Pancreas (tissue), 10 donors: Measurements from ENCODE around the gene GATAD2A. TPM values are rescaled to one million over a fixed set of nuclear protein-coding genes. Genes with fewer than 3 reads are reported as not detected.
A peak's percentile ranks its signal among the peaks of the same experiment; 100 is the strongest.

ENCODE experiments used
- ATAC-seq, 4 donors: fragments of 200-7000 bp; cut with Tn5 transposase; one replicate each; pipeline versions ENCODE4 v1.8.0 to v1.9.1; 2020; ENCODE audit warnings: mild to moderate bottlenecking in 4 of 4, moderate library complexity in 4 of 4
- DNase-seq, 6 donors: peaks; one replicate each; pipeline ENCODE4 v3.0.0-alpha.2; 2020
- FAIRE-seq: peaks from 2 replicates; lab custom pipeline; 2012; peaks lifted over from hg19 to GRCh38; lab: Jason Lieb, UNC
- H3K27ac ChIP-seq, 4 donors: fragments of 200-600 bp; sonication (generic); 1 replicate in 3 of 4; 2 replicates in 1 of 4; pipeline versions ENCODE4 v1.5.0 to v1.8.0; 2020
- H3K27me3 ChIP-seq, 4 donors: fragments of 200-600 bp; one replicate each; pipeline ENCODE4 v1.8.0; 2021
- H3K36me3 ChIP-seq, 3 donors: fragments of 200-600 bp; sonication (generic) in 1 of 3; one replicate each; pipeline versions ENCODE4 v1.5.0 to v1.8.0; 2020 to 2021
- H3K4me1 ChIP-seq, 3 donors: fragments of 200-600 bp; one replicate each; pipeline ENCODE4 v1.8.0; 2021
- H3K4me3 ChIP-seq, 4 donors: fragments of 200-600 bp; sonication (generic) in 2 of 4; one replicate each; pipeline versions ENCODE4 v1.5.0 to v1.8.0; 2020 to 2021
- H3K9me3 ChIP-seq, 4 donors: fragments of 200-600 bp; one replicate each; pipeline ENCODE4 v1.8.0; 2021
- CTCF ChIP-seq, 4 donors: fragments of 200-600 bp; sonication (generic) in 3 of 4; IDR thresholded peaks; one replicate each; pipeline versions ENCODE4 v1.5.0 to v1.8.0; 2021; ENCODE audit warnings: antibody characterized with exemption in 4 of 4
- WGBS, 2 donors: extraction: QIAGEN DNeasy Blood & Tissue Kit; methylation state at CpG; one replicate each; pipeline ENCODE4 v1.1.7; 2013; 5-methylcytosine and 5-hydroxymethylcytosine counted together
- intact Hi-C, 3 donors: fragments of 100-400 bp; cut with DNase I; formaldehyde crosslinking; loops; one replicate each; pipeline versions ENCODE4 v1.11.1 to v1.14.2; 2022
- polyA plus RNA-seq, 2 donors: library from polyadenylated mRNA; stranded (reverse); fragments of 200-250 nt; gene quantifications; one replicate each; pipeline ENCODE4 v1.2.3, GENCODE V29; 2013
- total RNA-seq, 6 donors: library from RNA; stranded (reverse); fragmentation: NEBNext Ultra II Directional in 4 of 6; extraction: Animal tissue kit (Norgen Biotek cat#: 25700) in 4 of 6; gene quantifications; one replicate each; pipeline versions ENCODE4 v1.2.1 to v1.2.4, GENCODE V29; 2021 to 2023
- donor health status: healthy with polysubstance abuse.
- donor health status: DM: no; HTN: no; CAD: no; lungs with moderate emphysema.
- donor health status: DM: no; HTN: no; CAD: no.
- donor health status: control.
- donor health status: control.
- donor health status: Bipolar disorder and iron deficiency.
- donor health status: DM: yes; HTN: yes; CAD: no.
- donor health status: DM: no; HTN: no; CAD: no.
- donor health status: DM: no; HTN: no; CAD: no.
- donor health status: DM: yes; HTN: yes; CAD: no.

GATAD2A gene
- total and polyA plus RNA-seq, 8 donors, result 11.9 to 51.8 (median 36.7) TPM

GRCh38 chr19:19530889-19531288 is 125.4 kb downstream of the GATAD2A start:
- no peak for FAIRE-seq
- WGBS, 2 donors, result 76 to 83% methylated on average over 4 of the region's 4 CpGs

GRCh38 chr19:19531951-19532805 is 126.7 kb downstream of the GATAD2A start:
- Histone ChIP-seq H3K4me1 (no peaks in the 10 kb centered on the region), H3K9me3 (no peaks in the 10 kb centered on the region), H3K27me3 (no peaks in the 10 kb centered on the region), H3K4me3 (no peak overlapping the region), H3K27ac (no peak overlapping the region), H3K36me3 (peaks cover 0 to 8% (median 0%) of the 10 kb centered on the region in 3 donors)
- FAIRE-seq (no peak), ATAC-seq (peak; percentile 86 to 90 (median 88)), DNase-seq (peak; percentile 63 to 98 (median 84))
- 21% methylated on average over 48 of the region's 48 CpGs for WGBS, 2 donors
- peak; percentile 89 to 94 (median 92) for TF ChIP-seq CTCF (IDR thresholded peaks at IDR 0.05)
- intact Hi-C loops, result loop anchor here in 2 of 3 donors (5.0 to 10.0 kb wide), 3 partner anchors 110 to 423 kb away; partner anchors contain the start of gene GMIP (in 1 of the 2)

More at GRCh38 chr19:19530889-19531288, 125.4 kb downstream of the GATAD2A start:
- Histone ChIP-seq H3K27me3 (no peaks in the 10 kb centered on the region), H3K4me1 (no peaks in the 10 kb centered on the region), H3K27ac (no peak overlapping the region), H3K36me3 (peaks cover 0 to 8% (median 0%) of the 10 kb centered on the region in 3 donors), H3K4me3 (no peak overlapping the region), H3K9me3 (no peaks in the 10 kb centered on the region)
- no peak for TF ChIP-seq CTCF (IDR thresholded peaks at IDR 0.05)
- intact Hi-C loops, result loop anchor here in 2 of 3 donors (5.0 to 10.0 kb wide), 3 partner anchors 111 to 424 kb away; partner anchors contain the start of gene GMIP (in 1 of the 2)
- DNase-seq (no peak), ATAC-seq (no peak)

GRCh38 chr19:19532806-19533701 is 127.6 kb downstream of the GATAD2A start:
- DNase-seq (no peak), ATAC-seq (no peak), FAIRE-seq (no peak)
- H3K27me3 ChIP-seq, result no peaks in the 10 kb centered on the region
- H3K9me3 ChIP-seq, result no peaks in the 10 kb centered on the region
- TF ChIP-seq CTCF (IDR thresholded peaks at IDR 0.05), result no peak
- peaks cover 0 to under 1% (median 0%) of the 10 kb centered on the region in 3 donors for H3K36me3 ChIP-seq
- no peak overlapping the region for H3K4me3 ChIP-seq
- H3K4me1 ChIP-seq, result peaks cover 0 to 1% (median 0%) of the 10 kb centered on the region in 3 donors
- intact Hi-C loops, result loop anchor here in 2 of 3 donors (5.0 to 10.0 kb wide), 3 partner anchors 109 to 422 kb away; partner anchors contain the start of gene GMIP (in 1 of the 2)
- WGBS, 2 donors, result 67 to 78% methylated on average over 14 of the region's 14 CpGs
- no peak overlapping the region for H3K27ac ChIP-seq

GRCh38 chr19:19533841-19534240 is 128.4 kb downstream of the GATAD2A start:
- Histone ChIP-seq H3K9me3 (no peaks in the 10 kb centered on the region), H3K27me3 (no peaks in the 10 kb centered on the region), H3K27ac (no peak overlapping the region), H3K4me3 (no peak overlapping the region), H3K36me3 (no peaks in the 10 kb centered on the region), H3K4me1 (peaks cover 0 to 8% (median 0%) of the 10 kb centered on the region in 3 donors)
- 85 to 86% methylated on average over 6 of the region's 6 CpGs for whole genome bisulfite sequencing, 2 donors
- no peak for FAIRE-seq
- no peak for TF ChIP-seq CTCF (IDR thresholded peaks at IDR 0.05)
- ATAC-seq, result no peak
- DNase-seq, result no peak
- intact Hi-C loops, result loop anchor here in 2 of 3 donors (5.0 to 10.0 kb wide), 3 partner anchors 108 to 421 kb away; partner anchors contain the start of gene GMIP (in 1 of the 2)
